Kidney (tissue), 14 donors: ENCODE measurements around the gene SMG6. TPM values are rescaled to one million over a fixed set of nuclear protein-coding genes. Genes with fewer than 3 reads are reported as not detected.

ENCODE experiments used
- DNase-seq, 5 donors: peaks; one replicate each; pipeline ENCODE4 v3.0.0-alpha.2; 2013 to 2020
- FAIRE-seq: peaks from 2 replicates; lab custom pipeline; 2012; peaks lifted over from hg19 to GRCh38; lab: Jason Lieb, UNC
- H3K27ac ChIP-seq, 2 donors: one replicate each; pipeline ENCODE4 v1.7.0; 2013; ENCODE audit warnings: low read depth in 2 of 2, low read length in 2 of 2, inconsistent platforms in 1 of 2
- H3K27me3 ChIP-seq: one replicate; pipeline ENCODE4 v1.7.1; 2013; ENCODE audit warnings: low read length, inconsistent platforms; ENCODE audit not compliant: control insufficient read depth, insufficient read depth
- H3K36me3 ChIP-seq, 3 donors: one replicate each; pipeline versions ENCODE4 v1.7.0 to v1.7.1; 2013; ENCODE audit warnings: low read length in 3 of 3, control low read depth in 1 of 3, inconsistent platforms in 1 of 3; ENCODE audit not compliant: insufficient read depth in 3 of 3, control insufficient read depth in 2 of 3
- H3K4me1 ChIP-seq, 3 donors: one replicate each; pipeline versions ENCODE4 v1.7.0 to v1.7.1; 2013; ENCODE audit warnings: low read length in 3 of 3, inconsistent platforms in 1 of 3, low read depth in 1 of 3; ENCODE audit not compliant: control insufficient read depth in 2 of 3, insufficient read depth in 2 of 3
- H3K4me3 ChIP-seq, 3 donors: one replicate each; pipeline versions ENCODE4 v1.7.0 to v1.8.1; 2013; ENCODE audit warnings: low read length in 3 of 3, control low read depth in 1 of 3, inconsistent platforms in 1 of 3
- H3K9ac ChIP-seq, 3 donors: one replicate each; pipeline versions ENCODE4 v1.7.0 to v1.7.1; 2013; ENCODE audit warnings: low read length in 3 of 3, control low read depth in 1 of 3, inconsistent platforms in 1 of 3
- H3K9me3 ChIP-seq, 3 donors: one replicate each; pipeline versions ENCODE4 v1.7.0 to v1.7.1; 2013; ENCODE audit warnings: low read length in 3 of 3, control low read depth in 1 of 3, inconsistent platforms in 1 of 3; ENCODE audit not compliant: control insufficient read depth in 2 of 3, insufficient read depth in 1 of 3
- intact Hi-C: fragments of 100-400 bp; cut with DNase I; formaldehyde crosslinking; loops from one replicate; pipeline ENCODE4 v1.11.1; 2022
- polyA plus RNA-seq: library from polyadenylated mRNA; stranded (reverse); fragments of 350-450 nt; fragmentation: Illumina TruSeq; extraction: RNeasy Lipid Tissue Mini Kit (QIAGEN cat#74804); gene quantifications from one replicate; pipeline ENCODE4 v1.2.3, GENCODE V29; 2014; ENCODE audit warnings: low read depth, low replicate concordance; ENCODE audit not compliant: insufficient read depth
- total RNA-seq: library from RNA; stranded (reverse); fragmentation: NEBNext Ultra II Directional; extraction: Animal tissue kit (Norgen Biotek cat#: 25700); gene quantifications from one replicate; pipeline ENCODE4 v1.2.1, GENCODE V29; 2021
- TF ChIP-seq, protein P1 (sequence below): IDR thresholded peaks from 3 replicates; pipeline ENCODE4 v1.5.1; 2012; ENCODE audit warnings: mild to moderate bottlenecking, moderate library complexity, borderline replicate concordance; ENCODE audit not compliant: insufficient read depth; ENCODE audit errors: extremely low read depth
- donor health status: control.
- donor health status: control.
- donor health status: control.
- donor health status: control.
- donor health status: control.
- donor health status: DM: yes; HTN: yes; CAD: no.
- donor health status: Normal renal cell carcinoma (clear cell type).

SMG6 gene
- total and polyA plus RNA-seq, 2 donors from 2014 or later: 20.6 to 37.3 TPM

DNA sequence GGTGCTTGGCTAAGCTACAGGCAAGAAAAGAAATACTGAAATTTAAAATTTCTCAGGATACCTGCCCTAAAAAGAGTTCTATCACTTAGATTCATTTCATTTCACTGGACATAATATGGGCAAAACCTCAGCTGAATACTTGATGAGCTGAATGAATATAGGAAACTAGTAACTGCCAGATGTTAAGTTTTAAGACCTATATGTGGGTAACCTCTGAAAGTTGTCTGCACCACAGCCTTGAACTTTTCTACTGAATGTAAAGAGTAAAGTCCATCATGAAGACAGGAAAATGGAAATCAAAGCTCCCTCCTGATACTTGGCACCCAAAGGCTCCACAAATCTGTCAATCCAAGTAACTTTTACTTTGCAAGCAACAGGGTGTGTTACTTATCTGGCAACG is 197.9 kb downstream of the SMG6 start:
- H3K27ac ChIP-seq: no peak overlapping the region
- TF ChIP-seq, protein P1, sequence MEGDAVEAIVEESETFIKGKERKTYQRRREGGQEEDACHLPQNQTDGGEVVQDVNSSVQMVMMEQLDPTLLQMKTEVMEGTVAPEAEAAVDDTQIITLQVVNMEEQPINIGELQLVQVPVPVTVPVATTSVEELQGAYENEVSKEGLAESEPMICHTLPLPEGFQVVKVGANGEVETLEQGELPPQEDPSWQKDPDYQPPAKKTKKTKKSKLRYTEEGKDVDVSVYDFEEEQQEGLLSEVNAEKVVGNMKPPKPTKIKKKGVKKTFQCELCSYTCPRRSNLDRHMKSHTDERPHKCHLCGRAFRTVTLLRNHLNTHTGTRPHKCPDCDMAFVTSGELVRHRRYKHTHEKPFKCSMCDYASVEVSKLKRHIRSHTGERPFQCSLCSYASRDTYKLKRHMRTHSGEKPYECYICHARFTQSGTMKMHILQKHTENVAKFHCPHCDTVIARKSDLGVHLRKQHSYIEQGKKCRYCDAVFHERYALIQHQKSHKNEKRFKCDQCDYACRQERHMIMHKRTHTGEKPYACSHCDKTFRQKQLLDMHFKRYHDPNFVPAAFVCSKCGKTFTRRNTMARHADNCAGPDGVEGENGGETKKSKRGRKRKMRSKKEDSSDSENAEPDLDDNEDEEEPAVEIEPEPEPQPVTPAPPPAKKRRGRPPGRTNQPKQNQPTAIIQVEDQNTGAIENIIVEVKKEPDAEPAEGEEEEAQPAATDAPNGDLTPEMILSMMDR: no peak
- FAIRE-seq (no peak), DNase-seq (no peak)
- peaks cover 0 to 18% (median 14%) of the 10 kb centered on the region in 3 donors for H3K4me1 ChIP-seq
- no peaks in the 10 kb centered on the region for H3K27me3 ChIP-seq
- no peak overlapping the region for H3K9ac ChIP-seq
- H3K4me3 ChIP-seq: no peak overlapping the region
- intact Hi-C loops: no loop called here
- no peaks in the 10 kb centered on the region for H3K9me3 ChIP-seq
- no peaks in the 10 kb centered on the region for H3K36me3 ChIP-seq

DNA sequence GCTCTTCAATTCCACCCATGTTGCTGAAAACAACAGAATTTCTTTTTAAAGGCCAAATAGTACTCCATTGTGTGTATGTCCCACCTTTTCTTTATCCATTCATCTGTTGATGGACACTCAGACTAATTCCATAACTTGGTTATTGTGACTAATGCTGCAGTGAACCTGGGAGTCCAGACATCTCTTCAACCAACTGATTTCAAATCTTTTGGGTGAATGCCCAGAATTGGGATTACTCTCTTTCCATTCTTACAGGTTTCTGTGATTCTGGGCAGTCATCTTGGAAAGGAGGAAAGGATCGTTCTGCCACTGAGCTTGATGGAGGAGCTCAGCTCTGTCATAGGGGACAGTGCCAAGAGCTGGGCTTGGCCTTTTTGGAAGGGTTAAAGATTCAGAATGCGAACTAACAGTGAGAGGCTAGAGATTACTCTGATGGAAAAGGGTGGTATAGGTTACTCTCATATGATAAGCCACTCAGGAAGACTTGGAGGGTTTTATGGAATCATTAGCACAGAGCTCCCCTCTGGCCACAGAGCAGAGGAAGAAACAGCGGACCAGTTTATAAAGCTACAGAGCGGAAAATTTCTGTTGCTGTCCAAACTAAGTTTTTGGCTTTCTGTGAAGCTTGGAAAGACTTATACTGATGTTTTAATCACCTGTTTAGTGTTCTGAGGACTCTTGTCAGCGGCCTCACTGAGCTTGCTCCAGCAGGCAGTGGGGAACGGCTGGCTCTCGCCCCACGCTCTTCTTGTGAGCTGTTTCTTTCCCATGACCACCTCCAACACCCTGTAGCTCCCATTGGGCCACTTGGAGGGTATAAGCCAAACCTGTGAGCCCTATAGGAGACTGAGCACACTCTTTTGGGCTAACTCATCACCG is 200.4 kb downstream of the SMG6 start:
- Histone ChIP-seq H3K4me1 (peaks cover 0 to 18% (median 14%) of the 10 kb centered on the region in 3 donors), H3K9ac (no peak overlapping the region), H3K36me3 (no peaks in the 10 kb centered on the region), H3K27ac (no peak overlapping the region), H3K9me3 (no peaks in the 10 kb centered on the region), H3K27me3 (no peaks in the 10 kb centered on the region), H3K4me3 (no peak overlapping the region)
- intact Hi-C loops: no loop called here
- FAIRE-seq (no peak), DNase-seq (peak in 1 of 5 donors; percentile 34)
- TF ChIP-seq, protein P1: no peak

DNA sequence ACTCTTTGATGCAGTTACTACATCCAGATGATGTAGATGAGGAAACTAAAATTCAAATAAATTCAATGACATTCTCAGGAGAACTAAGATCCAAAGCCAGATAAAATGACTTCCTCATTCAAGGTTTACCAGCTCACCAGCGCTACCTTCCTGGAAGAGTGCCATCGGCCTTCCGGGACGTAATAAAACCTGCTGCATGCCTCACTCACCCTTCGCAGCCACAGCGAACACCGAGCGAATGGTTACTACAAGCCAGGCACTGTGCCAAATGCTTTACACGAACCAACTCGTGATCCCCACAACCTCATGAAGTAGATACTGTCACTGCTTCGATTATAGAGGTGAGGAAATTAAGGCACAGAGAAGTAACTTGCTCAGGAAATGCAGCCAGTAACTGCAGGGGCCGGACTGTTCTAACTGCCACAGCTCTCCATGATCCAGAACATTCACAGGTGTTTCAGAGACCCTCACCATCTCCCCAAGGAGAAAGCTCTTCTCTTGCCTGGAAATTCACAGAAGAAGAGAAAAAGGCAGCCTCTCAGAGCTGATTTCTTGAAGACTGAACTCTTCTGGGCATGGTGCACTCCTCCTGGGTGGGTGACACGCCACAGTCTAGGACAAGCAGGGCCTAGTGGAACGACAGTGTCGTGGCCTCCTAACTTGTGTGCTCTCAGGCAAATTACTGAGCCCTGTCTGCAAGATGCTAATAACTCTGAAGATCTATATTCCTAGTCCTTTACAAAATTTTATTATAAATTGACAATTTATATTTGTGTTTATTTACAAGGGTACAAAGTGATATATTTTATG is 201.9 kb downstream of the SMG6 start:
- H3K36me3 ChIP-seq: no peaks in the 10 kb centered on the region
- peak; percentile 56 for FAIRE-seq
- no peak overlapping the region for H3K4me3 ChIP-seq
- peak overlapping the region in 1 of 3 donors; percentile 10 for H3K9ac ChIP-seq
- H3K27ac ChIP-seq: peak overlapping the region in 1 of 2 donors; percentile 48
- H3K9me3 ChIP-seq: no peaks in the 10 kb centered on the region
- peak in 2 of 5 donors; percentile 72 to 95 for DNase-seq
- H3K4me1 ChIP-seq: peaks cover 0 to 11% (median 11%) of the 10 kb centered on the region in 3 donors
- TF ChIP-seq, protein P1: no peak
- no peaks in the 10 kb centered on the region for H3K27me3 ChIP-seq
- intact Hi-C loops: no loop called here
